GF-D8 (cell line): ENCODE measurements around the gene CPB2.

ENCODE experiments used
- DNase-seq: peaks from one replicate; lab custom pipeline; 2025; lab: John Stamatoyannopoulos, UW

The CPB2 gene

GRCh38 chr13:46052319-46053161 is 52.3 kb downstream of the CPB2 start, which contains the start of gene ZC3H13:
ZC3H13 (minus strand) TSS chr13:46052746; CDS start chr13:46045507, 7,239 bp downstream.
- DNase-seq: peak; percentile 93

- DNase-seq: no peak
These were observed 52.9 kb downstream of the CPB2 start for GRCh38 chr13:46051968-46052318.

DNA sequence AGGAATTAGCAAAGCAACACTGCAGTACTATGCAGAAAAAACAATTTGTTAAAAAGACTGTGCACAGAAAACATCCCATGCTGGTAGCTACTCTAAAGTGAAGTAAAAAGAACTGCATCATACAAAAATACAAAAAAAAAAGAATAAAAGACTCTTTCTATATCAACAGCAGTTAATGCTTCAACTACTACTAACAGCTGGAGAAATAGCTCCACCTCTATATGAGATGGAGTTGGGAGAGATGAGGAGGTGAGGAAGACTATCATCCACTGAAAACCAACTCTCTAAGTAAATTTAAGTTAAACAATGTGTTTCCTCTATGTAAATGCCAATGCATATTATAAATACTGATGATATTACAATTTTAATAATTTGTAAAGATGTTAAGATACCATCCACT is 54.1 kb downstream of the CPB2 start:
- no peak for DNase-seq

GRCh38 chr13:46045424-46045823 is 59.4 kb downstream of the CPB2 start:
- no peak for DNase-seq

- no peak for DNase-seq
These were observed 61.2 kb downstream of the CPB2 start for GRCh38 chr13:46043647-46044046.

- DNase-seq: no peak
These were observed 63.4 kb downstream of the CPB2 start for GRCh38 chr13:46041419-46041839.

DNA sequence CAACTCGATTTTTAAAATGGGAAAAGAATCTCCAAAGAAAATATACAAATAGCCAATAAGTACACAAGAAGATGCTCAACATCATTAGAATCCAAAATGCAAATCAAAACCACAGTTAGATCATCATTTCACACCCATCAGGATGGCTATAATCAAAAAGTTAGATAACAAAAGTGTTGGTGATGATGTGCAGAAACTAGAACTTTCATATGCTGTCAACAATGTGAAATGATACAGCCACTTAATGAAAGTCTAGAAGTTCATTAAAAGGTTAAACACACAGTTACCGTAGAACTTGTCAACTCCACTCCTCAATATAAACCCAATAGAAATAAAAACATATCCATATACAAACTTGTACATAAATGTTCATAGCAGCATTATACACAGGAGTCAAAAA is 64.1 kb downstream of the CPB2 start:
- DNase-seq: no peak

GRCh38 chr13:46039411-46040182 is 65.2 kb downstream of the CPB2 start:
- DNase-seq: no peak

- no peak for DNase-seq
These were observed 66.5 kb downstream of the CPB2 start for GRCh38 chr13:46038296-46038695.

DNA sequence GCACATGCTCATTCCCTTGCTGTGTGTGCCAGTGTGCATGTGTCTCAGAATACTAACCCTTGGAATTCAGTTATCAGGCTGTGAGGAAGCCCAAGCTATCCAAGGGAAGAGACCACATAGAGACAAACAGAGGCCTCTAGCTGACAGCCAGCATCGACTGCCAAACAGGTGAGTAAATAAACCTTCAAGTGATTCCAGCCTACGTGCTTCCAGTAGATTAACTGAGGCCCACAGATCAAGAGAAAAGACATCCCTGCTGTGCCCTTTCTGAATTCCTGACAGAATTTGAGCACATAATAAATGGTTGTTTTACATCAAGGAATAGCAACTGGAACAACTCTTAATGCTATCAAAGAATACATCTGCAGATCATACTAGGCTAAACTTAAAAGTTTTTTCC is 69.8 kb downstream of the CPB2 start:
- DNase-seq: no peak

GRCh38 chr13:46032341-46032740 is 72.5 kb downstream of the CPB2 start:
- no peak for DNase-seq

- no peak for DNase-seq
These were observed 73.1 kb downstream of the CPB2 start for GRCh38 chr13:46031581-46032263.

GRCh38 chr13:46025157-46025556 is 79.7 kb downstream of the CPB2 start:
- no peak for DNase-seq

DNA sequence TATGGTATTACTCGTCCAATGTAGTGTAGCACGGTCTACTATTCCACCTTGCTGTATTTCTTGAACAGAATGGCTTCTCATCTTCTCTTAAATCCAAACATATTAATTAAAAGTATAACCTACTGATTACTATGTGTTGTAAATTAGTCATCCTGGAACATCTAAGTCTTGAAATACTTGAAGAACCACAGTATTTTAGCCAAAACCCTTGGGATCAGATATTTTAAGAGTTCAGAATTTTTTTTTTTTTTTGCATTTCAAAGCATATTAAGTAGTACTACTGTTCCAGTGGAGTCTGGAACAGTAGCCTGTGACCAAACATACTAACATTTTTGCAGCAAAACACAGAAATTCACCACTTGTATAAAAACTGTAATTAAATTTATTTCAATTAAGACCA is 82.4 kb downstream of the CPB2 start:
- no peak for DNase-seq

- DNase-seq: no peak
These were observed 88.6 kb downstream of the CPB2 start for GRCh38 chr13:46016216-46016615.

- DNase-seq: no peak
These were observed 89.5 kb downstream of the CPB2 start for GRCh38 chr13:46015366-46015765.

DNA sequence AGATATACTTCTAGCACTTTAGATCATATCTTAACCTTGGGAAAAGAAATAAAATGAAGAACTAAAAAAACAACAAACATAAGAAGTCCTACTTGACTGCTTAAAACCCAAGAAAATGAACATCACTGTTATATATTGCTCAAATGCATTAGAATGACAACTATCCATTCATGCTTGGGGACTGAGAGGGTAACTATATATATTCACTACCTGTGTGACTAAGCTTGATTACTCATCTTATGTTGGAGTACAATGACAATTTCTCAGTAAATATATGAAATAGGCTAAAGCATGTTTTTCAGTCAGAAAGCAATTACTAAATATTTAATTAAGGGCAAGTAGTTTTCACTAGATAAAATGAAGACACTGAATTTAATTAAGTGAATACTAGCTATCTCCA is 92.4 kb downstream of the CPB2 start:
- DNase-seq: no peak

DNA sequence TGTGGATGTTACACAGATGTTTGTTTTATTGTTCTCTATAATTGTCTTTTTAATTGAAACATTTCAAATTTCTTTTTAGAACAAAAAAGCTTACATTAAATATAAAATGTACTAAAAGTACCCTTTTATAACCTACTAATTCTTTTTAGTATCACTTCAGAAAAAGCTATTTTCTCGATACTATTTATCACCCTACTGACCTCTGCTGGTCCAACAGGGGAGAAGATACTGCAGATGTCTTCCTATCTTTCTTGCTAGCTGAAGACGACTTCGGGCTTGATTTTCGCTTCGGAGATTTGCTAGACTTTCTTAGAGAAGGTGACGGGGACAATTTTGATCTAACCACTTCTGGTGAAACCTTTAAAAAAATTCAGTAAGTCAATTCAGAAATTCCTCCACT is 94.7 kb downstream of the CPB2 start:
- DNase-seq: no peak

DNA sequence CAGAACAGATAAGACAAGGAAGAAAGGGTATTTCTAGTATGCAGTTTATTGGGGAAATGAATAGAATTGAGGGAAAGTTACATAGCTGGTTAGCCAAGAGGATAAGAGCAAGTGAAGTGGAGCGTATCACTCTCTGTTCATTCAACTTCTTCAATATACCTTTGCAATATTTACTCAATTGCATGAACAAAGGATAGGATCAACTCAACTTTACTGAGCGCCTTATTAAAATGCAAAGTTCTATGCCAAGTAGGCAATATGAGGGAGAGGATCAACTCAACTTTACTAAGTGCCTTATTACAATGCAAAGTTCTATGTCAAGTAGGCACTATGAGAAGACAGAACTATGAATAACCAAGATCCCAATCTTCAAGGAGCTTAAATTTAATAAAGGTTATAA is 96.2 kb downstream of the CPB2 start:
- no peak for DNase-seq

GRCh38 chr13:46006688-46007452 is 98.0 kb downstream of the CPB2 start:
- DNase-seq: no peak

DNA sequence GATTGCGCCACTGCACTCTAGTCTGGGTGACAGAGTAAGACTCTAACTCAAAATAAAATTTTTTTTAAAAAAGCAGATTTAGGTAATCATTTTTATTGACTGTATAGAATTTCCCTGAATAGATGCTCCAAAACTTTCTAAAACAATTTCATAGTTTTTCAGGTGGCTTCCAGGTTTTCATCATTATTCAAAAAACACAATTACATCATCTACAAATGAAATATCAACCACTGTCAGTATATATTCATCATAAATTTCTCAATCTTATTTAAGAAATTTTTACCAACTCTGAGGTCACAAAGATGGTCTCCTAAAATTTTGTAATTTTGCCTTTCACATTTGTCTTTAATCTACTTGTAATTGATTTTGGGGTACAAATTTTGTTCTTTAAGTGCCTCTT is 100.3 kb downstream of the CPB2 start:
- DNase-seq: no peak
